Activated T-cell treated with anti-CD3 and anti-CD28 coated beads, Interleukin-2, amount 50 U/mL, for 4 hours (primary cell): ENCODE results near the gene NEGR1. TPM values are rescaled to one million over a fixed set of nuclear protein-coding genes. Genes with fewer than 3 reads are reported as not detected.

Experiments used
- ATAC-seq, 2 donors: fragments of 200-7000 bp; cut with Tn5 transposase; one replicate each; pipeline ENCODE4 v1.10.0; 2021
- DNase-seq: peaks from one replicate; pipeline ENCODE4 v3.0.0-alpha.2; 2020
- H3K27me3 Mint-ChIP-seq: one replicate; pipeline ENCODE4 v1.8.0; 2021; ENCODE audit warnings: low read depth, mixed read lengths
- H3K36me3 Mint-ChIP-seq: one replicate; pipeline ENCODE4 v1.8.0; 2022; ENCODE audit warnings: mixed read lengths; ENCODE audit not compliant: insufficient read depth
- H3K4me1 Mint-ChIP-seq: one replicate; pipeline ENCODE4 v1.8.0; 2021; ENCODE audit warnings: low read depth, mixed read lengths
- H3K4me3 Mint-ChIP-seq: one replicate; pipeline ENCODE4 v1.8.0; 2021; ENCODE audit warnings: mild to moderate bottlenecking, moderate library complexity, mixed read lengths
- H3K9me3 Mint-ChIP-seq: one replicate; pipeline ENCODE4 v1.8.0; 2021; ENCODE audit warnings: mixed read lengths
- total RNA-seq, 3 donors: library from RNA; stranded (reverse); gene quantifications; one replicate each; pipeline ENCODE4 v1.2.1, GENCODE V29; 2021

The NEGR1 gene
- total RNA-seq, 3 donors from 2014 or later = not detected

GRCh38 chr1:71640116-71640515, 642.2 kb downstream of the NEGR1 start:
- Mint-ChIP-seq H3K9me3 (peaks cover 14% of the 10 kb centered on the region), H3K36me3 (no peaks in the 10 kb centered on the region), H3K4me1 (no peaks in the 10 kb centered on the region), H3K4me3 (no peak overlapping the region), H3K27me3 (no peaks in the 10 kb centered on the region)
- no peak for ATAC-seq
- no peak for DNase-seq

GRCh38 chr1:71638081-71638766, 644.1 kb downstream of the NEGR1 start:
- ATAC-seq (no peak), DNase-seq (no peak)
- Mint-ChIP-seq H3K4me1 (no peaks in the 10 kb centered on the region), H3K4me3 (no peak overlapping the region), H3K9me3 (peaks cover 15% of the 10 kb centered on the region), H3K27me3 (no peaks in the 10 kb centered on the region), H3K36me3 (no peaks in the 10 kb centered on the region)

GRCh38 chr1:71635568-71635967, 646.8 kb downstream of the NEGR1 start:
- no peak for DNase-seq
- Mint-ChIP-seq H3K27me3 (no peaks in the 10 kb centered on the region), H3K4me1 (no peaks in the 10 kb centered on the region), H3K9me3 (peaks cover 13% of the 10 kb centered on the region), H3K4me3 (no peak overlapping the region), H3K36me3 (no peaks in the 10 kb centered on the region)
- no peak for ATAC-seq

DNA sequence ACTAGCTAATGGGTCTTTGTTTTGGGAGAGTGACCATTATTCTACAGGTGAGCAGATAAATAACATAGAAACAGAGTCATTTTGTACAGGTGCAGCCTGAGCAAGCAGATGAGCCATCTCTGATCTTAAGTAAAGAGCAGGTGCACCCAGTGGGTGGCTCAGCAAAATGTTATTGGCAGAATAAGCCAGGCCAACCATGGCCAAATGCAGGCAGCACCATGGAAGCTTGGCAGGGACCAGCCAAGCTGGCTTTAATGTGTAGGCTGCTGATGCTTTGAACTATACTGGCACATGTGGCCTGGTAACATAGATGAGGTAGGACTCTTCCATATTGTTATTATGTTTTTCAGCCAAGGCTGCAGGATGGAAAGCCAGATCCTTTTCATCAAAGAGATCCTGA, 648.2 kb downstream of the NEGR1 start:
- Mint-ChIP-seq H3K9me3 (peaks cover 13% of the 10 kb centered on the region), H3K4me1 (no peaks in the 10 kb centered on the region), H3K4me3 (no peak overlapping the region), H3K36me3 (no peaks in the 10 kb centered on the region), H3K27me3 (no peaks in the 10 kb centered on the region)
- ATAC-seq (no peak), DNase-seq (no peak)

DNA sequence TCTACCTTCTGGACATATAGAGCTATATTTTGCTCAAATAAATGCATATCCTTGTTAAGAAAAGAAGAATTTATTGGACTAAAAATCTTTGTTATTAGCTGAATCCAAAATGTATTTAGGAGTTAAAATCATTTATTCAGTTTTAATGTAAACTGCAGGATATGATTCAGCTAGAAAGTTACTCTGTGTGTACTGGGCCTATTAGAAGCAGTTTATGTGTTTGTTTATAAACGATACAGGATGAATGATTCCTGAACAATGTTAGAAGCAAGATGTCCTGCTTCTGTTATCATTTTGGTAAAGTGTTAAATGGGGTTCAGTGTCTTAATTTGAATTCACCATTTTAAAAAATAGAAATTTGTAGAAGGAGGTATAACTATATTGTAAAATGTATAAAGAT, 652.3 kb downstream of the NEGR1 start:
- no peak for DNase-seq
- H3K4me1 Mint-ChIP-seq = no peaks in the 10 kb centered on the region
- peaks cover 11% of the 10 kb centered on the region for H3K9me3 Mint-ChIP-seq
- ATAC-seq = no peak
- H3K4me3 Mint-ChIP-seq = no peak overlapping the region
- no peaks in the 10 kb centered on the region for H3K36me3 Mint-ChIP-seq
- no peaks in the 10 kb centered on the region for H3K27me3 Mint-ChIP-seq

DNA sequence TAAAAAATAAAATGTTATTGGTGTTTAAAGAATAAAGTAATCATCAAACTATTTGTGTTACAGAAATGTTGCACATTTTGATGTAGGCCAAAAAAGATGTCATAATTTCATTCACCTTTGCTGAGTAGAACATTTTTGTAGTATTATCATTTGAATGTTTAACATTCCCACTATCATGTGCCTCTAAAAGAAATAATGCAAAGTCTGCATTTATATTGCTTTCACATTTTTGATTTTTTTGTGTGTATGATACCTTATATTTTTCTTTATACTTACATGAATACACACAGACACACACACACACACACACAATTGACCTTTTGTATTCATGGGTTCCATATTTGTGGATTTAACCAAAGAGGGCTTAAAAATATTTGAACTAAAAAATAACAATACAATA, 657.3 kb downstream of the NEGR1 start:
- Mint-ChIP-seq H3K27me3 (no peaks in the 10 kb centered on the region), H3K4me1 (no peaks in the 10 kb centered on the region), H3K36me3 (no peaks in the 10 kb centered on the region), H3K9me3 (peaks cover 10% of the 10 kb centered on the region), H3K4me3 (no peak overlapping the region)
- ATAC-seq = no peak
- no peak for DNase-seq

DNA sequence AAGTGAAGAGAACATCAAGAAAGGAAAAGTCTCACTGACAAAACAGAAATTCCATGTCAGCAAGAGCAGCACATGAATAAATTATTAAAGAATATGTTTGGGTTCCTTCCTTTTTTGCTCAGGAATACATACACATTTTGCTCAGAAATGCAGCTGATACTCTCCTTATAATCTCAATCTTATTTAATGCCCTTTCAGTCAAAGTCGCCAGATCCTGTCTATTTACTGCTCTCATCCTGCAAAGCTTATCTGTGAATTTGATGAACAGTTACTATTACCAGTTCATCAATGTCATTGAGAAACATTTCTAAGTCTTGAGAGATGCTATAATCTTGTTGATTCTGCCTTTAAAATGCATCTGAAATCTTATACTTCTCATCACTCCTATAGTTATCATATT, 658.5 kb downstream of the NEGR1 start:
- no peaks in the 10 kb centered on the region for H3K4me1 Mint-ChIP-seq

DNA sequence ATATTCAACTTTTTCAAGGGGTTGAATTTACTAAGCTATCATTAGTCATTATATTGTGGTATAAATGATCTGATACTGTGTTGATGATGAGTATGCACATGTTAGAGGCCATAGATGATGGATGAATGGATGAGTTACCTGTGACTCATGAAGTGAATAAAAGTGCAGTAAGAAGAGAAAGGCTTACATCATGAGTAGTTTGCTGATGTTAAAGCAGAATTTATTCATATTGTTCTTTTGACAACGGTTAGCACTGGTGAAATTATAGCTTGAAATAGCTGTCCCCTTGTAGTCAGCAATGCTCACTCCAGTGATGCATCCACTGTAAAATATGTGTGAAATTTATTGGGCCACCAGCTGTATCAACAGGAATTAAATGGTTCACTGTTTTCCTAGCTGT, 660.6 kb downstream of the NEGR1 start:
- Mint-ChIP-seq H3K4me1 (no peaks in the 10 kb centered on the region), H3K4me3 (no peak overlapping the region), H3K36me3 (no peaks in the 10 kb centered on the region), H3K27me3 (no peaks in the 10 kb centered on the region), H3K9me3 (peaks cover 6% of the 10 kb centered on the region)
- ATAC-seq (no peak), DNase-seq (no peak)

More for the DNA sequence above, 658.5 kb downstream of the NEGR1 start:
- Mint-ChIP-seq H3K27me3 (no peaks in the 10 kb centered on the region), H3K36me3 (no peaks in the 10 kb centered on the region), H3K9me3 (peaks cover 10% of the 10 kb centered on the region), H3K4me3 (no peak overlapping the region)
- no peak for ATAC-seq
- DNase-seq = no peak

GRCh38 chr1:71618766-71619530, 663.4 kb downstream of the NEGR1 start:
- Mint-ChIP-seq H3K27me3 (no peaks in the 10 kb centered on the region), H3K9me3 (no peaks in the 10 kb centered on the region), H3K36me3 (no peaks in the 10 kb centered on the region), H3K4me1 (no peaks in the 10 kb centered on the region), H3K4me3 (no peak overlapping the region)
- no peak for DNase-seq
- no peak for ATAC-seq

GRCh38 chr1:71618191-71618590, 664.1 kb downstream of the NEGR1 start:
- Mint-ChIP-seq H3K36me3 (no peaks in the 10 kb centered on the region), H3K9me3 (no peaks in the 10 kb centered on the region), H3K27me3 (no peaks in the 10 kb centered on the region), H3K4me1 (no peaks in the 10 kb centered on the region), H3K4me3 (no peak overlapping the region)
- no peak for DNase-seq
- ATAC-seq = no peak

- H3K36me3 Mint-ChIP-seq = no peaks in the 10 kb centered on the region
- H3K4me1 Mint-ChIP-seq = no peaks in the 10 kb centered on the region
- peaks cover 19% of the 10 kb centered on the region for H3K9me3 Mint-ChIP-seq
- ATAC-seq = no peak
- DNase-seq = no peak
- no peak overlapping the region for H3K4me3 Mint-ChIP-seq
- H3K27me3 Mint-ChIP-seq = no peaks in the 10 kb centered on the region
These were observed 671.9 kb downstream of the NEGR1 start for GRCh38 chr1:71610476-71610875.

DNA sequence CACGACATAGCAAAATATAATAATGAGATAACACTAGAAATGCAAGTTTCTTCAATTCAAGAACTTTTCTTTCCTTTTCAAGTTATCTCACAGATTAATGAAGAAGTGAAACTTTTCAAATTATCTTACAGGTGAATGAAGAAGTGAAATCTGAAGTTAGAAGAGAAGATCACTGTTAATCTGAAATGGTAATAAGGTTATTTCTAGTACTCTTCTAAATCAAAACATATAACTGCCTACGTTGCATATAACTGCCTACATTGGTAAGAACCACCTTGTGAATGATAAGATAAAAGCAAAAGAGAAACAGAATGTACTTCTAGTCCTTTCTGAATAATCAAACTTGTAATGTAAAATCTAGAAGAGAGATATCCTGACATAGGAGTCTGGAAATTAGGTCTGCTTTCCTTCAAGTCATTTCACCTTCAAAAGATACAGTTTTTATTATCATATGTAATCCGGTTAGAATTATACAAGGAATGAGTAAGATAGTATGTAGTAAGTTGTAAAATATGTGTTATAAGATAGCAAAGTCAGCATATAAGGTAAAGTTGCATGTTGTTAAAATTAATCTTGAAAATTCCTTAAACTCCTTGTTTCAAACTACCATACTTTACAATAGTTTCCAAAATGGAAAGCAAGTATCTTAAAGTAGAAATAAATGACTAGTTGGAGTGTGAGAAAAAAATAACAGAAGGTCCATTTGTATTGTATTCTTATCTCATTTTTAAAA, 679.1 kb downstream of the NEGR1 start:
- DNase-seq (no peak), ATAC-seq (no peak)
- Mint-ChIP-seq H3K4me3 (no peak overlapping the region), H3K4me1 (no peaks in the 10 kb centered on the region), H3K9me3 (peaks cover 13% of the 10 kb centered on the region), H3K36me3 (no peaks in the 10 kb centered on the region), H3K27me3 (no peaks in the 10 kb centered on the region)

- no peaks in the 10 kb centered on the region for H3K36me3 Mint-ChIP-seq
- peaks cover 16% of the 10 kb centered on the region for H3K9me3 Mint-ChIP-seq
- H3K27me3 Mint-ChIP-seq = no peaks in the 10 kb centered on the region
- no peak for DNase-seq
- ATAC-seq = no peak
- no peaks in the 10 kb centered on the region for H3K4me1 Mint-ChIP-seq
- no peak overlapping the region for H3K4me3 Mint-ChIP-seq
These were observed 682.3 kb downstream of the NEGR1 start for GRCh38 chr1:71600023-71600422.

DNA sequence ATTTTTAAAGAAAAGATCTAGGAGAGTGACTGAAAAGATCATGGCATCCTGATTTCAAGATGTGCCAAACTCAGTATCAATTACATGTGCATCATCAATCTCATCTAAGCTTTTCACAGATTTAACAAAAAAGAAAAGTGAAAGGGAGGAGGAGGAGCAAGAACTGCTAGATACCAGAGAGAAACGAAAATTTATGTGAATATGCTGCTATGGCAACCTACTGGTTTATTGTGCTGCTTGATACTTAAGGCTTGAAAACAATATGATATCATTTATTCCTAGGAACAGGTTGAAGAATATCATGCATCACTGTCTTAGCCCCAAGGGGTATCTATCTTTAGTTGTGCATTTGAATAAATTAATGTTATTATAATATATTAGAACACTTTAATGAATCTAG, 683.0 kb downstream of the NEGR1 start:
- H3K4me3 Mint-ChIP-seq = no peak overlapping the region
- H3K9me3 Mint-ChIP-seq = peaks cover 16% of the 10 kb centered on the region

GRCh38 chr1:71593523-71593922, 688.8 kb downstream of the NEGR1 start:
- peaks cover 10% of the 10 kb centered on the region for H3K9me3 Mint-ChIP-seq
- no peaks in the 10 kb centered on the region for H3K27me3 Mint-ChIP-seq
- H3K36me3 Mint-ChIP-seq = no peaks in the 10 kb centered on the region
- no peaks in the 10 kb centered on the region for H3K4me1 Mint-ChIP-seq
- ATAC-seq = no peak
- no peak overlapping the region for H3K4me3 Mint-ChIP-seq
- DNase-seq = no peak

More for the DNA sequence above, 683.0 kb downstream of the NEGR1 start:
- Mint-ChIP-seq H3K4me1 (no peaks in the 10 kb centered on the region), H3K36me3 (no peaks in the 10 kb centered on the region), H3K27me3 (no peaks in the 10 kb centered on the region)
- DNase-seq (no peak), ATAC-seq (no peak)
